Skeletal muscle cell (primary cell): ENCODE data around the gene EFNB2.

ENCODE experiments used
- DNase-seq: peaks from one replicate; pipeline ENCODE4 v3.0.0-alpha.2; 2010; ENCODE audit warnings: low read depth
- H3K4me3 ChIP-seq: 2 replicates; pipeline ENCODE4 v1.5.1; 2011; ENCODE audit warnings: low read depth, mild to moderate bottlenecking, control low read depth, low read length, moderate library complexity

Gene EFNB2

GRCh38 chr13:106506286-106506685 lies 29.2 kb downstream of the EFNB2 start:
- H3K4me3 ChIP-seq: no peak overlapping the region
- no peak for DNase-seq

DNA sequence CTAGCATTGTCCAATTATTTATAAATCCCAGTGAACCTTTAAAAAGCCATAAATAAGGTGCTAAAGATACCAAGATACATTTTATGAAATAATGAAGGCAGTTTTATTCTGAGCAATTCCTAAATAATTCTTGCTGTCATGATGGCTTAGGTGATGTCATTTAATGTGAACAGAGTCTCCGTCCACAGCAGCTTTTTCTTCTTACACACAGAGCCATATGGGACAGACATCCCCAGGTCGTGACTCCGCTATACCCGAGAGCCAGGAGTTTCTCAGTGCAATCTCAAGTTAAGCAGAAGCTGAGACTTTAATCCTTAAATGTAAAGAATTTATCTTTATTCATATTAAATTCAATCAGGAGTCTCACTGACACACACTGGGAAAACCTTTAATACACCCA lies 29.7 kb downstream of the EFNB2 start:
- DNase-seq: no peak
- H3K4me3 ChIP-seq: no peak overlapping the region

GRCh38 chr13:106505295-106505694 lies 30.2 kb downstream of the EFNB2 start:
- H3K4me3 ChIP-seq: no peak overlapping the region
- no peak for DNase-seq

DNA sequence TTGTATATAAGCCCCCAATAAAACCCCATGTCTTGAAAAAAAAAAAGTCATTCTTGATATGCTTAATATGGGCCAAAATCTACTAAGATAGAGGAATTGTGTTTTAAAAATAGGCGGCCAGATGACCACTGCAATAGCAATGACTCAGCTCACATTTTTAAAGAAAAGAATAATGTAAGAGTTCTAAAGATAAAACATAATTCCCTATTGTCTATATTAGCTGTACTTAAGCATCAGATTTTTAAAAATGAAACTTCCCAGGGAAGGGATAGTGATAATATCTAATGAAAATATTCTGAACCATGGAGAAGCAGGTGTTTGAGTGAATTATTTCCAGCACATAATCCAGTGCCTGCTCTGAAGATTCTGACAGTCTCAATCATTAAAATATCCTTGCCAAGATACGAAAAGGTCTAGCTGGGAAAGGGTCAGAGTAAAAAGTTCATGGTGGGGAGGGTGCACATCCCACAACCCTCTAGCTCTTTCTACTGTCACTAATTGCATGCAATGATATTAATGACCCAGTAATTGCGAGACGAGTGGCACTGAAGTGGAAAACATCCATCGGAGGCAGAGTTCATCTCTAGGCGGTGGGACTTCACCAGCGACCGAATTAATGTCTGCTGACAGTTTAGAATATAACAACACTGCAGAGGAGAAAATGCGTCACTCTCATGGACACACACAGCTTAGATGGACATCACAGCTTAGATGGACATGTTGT lies 31.6 kb downstream of the EFNB2 start:
- no peak for DNase-seq
- no peak overlapping the region for H3K4me3 ChIP-seq

DNA sequence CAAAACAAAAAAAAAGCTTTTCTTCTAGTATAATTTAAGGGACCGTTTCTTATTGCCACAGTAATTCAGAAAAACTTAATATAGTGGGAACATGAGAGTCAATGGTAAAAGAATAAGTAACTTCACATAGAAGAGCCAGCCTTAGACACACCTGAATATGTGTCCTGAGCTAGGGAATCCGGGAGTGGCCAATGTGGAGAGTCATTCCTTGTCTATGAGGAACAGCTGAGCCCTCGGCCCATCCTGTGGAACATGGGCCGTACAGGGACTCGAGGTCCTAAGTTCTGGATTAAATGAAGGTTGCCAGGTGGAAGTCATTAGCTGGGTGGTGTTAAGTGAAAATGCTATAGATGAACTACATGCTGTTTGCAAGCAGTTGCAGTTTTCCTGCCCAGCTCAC lies 32.2 kb downstream of the EFNB2 start:
- no peak overlapping the region for H3K4me3 ChIP-seq
- no peak for DNase-seq

- DNase-seq: no peak
Measured at GRCh38 chr13:106500445-106500844, 35.0 kb downstream of the EFNB2 start.

GRCh38 chr13:106499896-106500295 lies 35.6 kb downstream of the EFNB2 start:
- DNase-seq: no peak
- H3K4me3 ChIP-seq: no peak overlapping the region

More at GRCh38 chr13:106500445-106500844, 35.0 kb downstream of the EFNB2 start:
- H3K4me3 ChIP-seq: no peak overlapping the region

- no peak overlapping the region for H3K4me3 ChIP-seq
Measured at GRCh38 chr13:106499113-106499512, 36.3 kb downstream of the EFNB2 start.

DNA sequence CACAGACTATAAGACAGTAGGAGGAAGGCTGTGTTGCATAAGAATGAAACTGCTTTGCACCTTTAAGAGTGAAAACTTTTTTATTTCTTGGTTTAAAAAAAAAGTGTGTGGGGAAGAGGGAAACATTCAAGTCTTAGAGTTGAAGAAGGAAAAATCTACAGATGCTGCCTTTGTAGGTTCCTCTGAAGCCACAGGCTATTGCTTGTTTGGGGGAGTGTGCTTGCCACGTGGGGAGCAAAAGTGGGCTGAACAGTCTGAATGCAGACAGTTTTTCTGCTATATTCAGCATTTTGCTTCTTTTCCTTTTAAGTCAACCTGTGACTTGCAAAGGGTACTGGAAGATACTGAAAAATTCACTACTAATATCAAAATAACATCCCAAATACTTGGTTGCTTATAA lies 36.9 kb downstream of the EFNB2 start:
- no peak overlapping the region for H3K4me3 ChIP-seq
- DNase-seq: no peak

More at GRCh38 chr13:106499113-106499512, 36.3 kb downstream of the EFNB2 start:
- DNase-seq: no peak

- DNase-seq: no peak
Measured at GRCh38 chr13:106498158-106498557, 37.3 kb downstream of the EFNB2 start.

DNA sequence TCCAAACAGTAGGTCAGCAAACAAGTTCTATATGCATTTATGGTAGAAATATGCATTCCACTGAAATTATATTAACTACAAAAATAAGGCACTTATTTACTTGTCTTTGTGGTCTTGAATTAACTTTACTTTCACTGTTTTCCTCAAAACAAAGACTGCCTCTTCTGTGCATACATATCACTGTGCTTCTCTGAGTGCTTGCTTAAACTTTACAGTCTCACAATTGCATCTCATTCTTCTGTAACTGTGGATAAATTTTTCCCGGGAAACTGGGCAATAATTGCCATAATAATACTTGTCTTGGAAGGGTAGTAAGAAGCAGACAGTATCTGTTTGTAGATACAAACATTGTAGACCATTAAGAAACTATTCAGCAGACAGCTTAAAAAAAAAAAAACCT lies 38.4 kb downstream of the EFNB2 start:
- DNase-seq: no peak
- no peak overlapping the region for H3K4me3 ChIP-seq

More at GRCh38 chr13:106498158-106498557, 37.3 kb downstream of the EFNB2 start:
- no peak overlapping the region for H3K4me3 ChIP-seq

GRCh38 chr13:106496072-106496997 lies 39.1 kb downstream of the EFNB2 start:
- no peak overlapping the region for H3K4me3 ChIP-seq
- DNase-seq: no peak

- no peak overlapping the region for H3K4me3 ChIP-seq
- no peak for DNase-seq
Measured at GRCh38 chr13:106494936-106495335, 40.5 kb downstream of the EFNB2 start.

GRCh38 chr13:106494506-106494905 lies 41.0 kb downstream of the EFNB2 start:
- DNase-seq: no peak
- no peak overlapping the region for H3K4me3 ChIP-seq

GRCh38 chr13:106493533-106494220 lies 41.8 kb downstream of the EFNB2 start:
- no peak for DNase-seq
- H3K4me3 ChIP-seq: no peak overlapping the region

GRCh38 chr13:106492588-106493475 lies 42.6 kb downstream of the EFNB2 start:
- DNase-seq: no peak
- no peak overlapping the region for H3K4me3 ChIP-seq

DNA sequence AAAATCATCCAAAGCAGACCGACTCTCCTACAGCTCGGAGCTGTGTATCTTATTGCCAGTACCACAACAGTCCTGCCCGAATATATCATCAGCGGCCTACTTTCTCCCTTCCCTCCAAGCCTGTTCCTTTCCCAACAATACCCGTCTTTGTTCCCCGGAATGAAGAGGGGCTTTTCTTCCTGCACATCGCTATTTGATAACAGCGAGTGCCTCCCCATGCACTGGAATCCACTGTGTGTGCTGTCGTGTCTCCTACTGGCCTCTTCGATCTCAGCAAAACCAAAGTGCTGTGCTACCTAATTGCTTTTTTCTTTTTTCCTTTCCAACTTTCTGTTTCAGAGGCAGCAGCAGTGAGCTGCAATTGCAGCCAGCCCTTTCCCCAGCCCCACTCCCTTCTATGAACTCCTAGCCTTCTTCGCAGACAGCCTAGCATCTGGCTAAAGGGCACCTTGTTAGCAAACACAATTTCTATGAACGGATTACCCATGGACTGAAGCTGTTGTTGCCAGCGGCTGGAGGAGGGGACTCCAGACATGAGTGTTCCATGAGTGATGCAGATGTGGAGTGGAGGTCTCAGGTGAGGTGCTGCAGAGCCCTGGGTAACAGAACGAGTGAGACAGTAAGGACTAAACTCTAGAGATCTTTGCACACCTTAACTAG lies 43.4 kb downstream of the EFNB2 start:
- DNase-seq: no peak
- no peak overlapping the region for H3K4me3 ChIP-seq

DNA sequence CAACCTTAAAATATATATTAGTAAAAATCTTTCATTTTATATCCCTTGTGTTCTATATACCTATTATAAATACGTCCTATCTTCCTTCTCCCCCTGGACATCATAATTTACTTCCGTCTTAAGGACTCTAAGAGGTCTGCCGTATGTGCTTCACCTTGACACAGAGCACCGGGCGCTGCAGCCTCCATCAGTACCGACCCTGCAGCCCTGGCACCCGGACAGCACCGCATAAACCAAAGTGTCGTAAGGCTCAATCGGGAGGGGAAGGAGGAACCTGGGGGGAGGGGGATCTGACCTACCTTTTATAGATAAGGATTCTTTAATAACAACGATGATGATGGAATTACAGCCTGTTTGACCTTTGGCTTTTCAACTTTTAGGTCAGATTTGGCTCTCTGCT lies 44.0 kb downstream of the EFNB2 start:
- H3K4me3 ChIP-seq: no peak overlapping the region
- no peak for DNase-seq
